ENCODE results near the gene STOML1. TPM values are rescaled to one million over a fixed set of nuclear protein-coding genes. Genes with fewer than 3 reads are reported as not detected.
"Not testable (repeated sequence)": the region's sequence is repeated elsewhere in the genome, so short reads cannot be mapped to it uniquely, and the experiment has no call there.

Gene STOML1
- total and polyA plus RNA-seq, 3 experiments from 2014 or later, result 8.6 to 13.3 (median 13.2) TPM

GRCh38 chr15:73960472-73961070, 31.5 kb downstream of the STOML1 start:
- H3K27ac Mint-ChIP-seq, result peak overlapping the region in 1 of 8 donors; percentile 18
- H3K27ac ChIP-seq (ENCODE audit: low read depth, low read length), result not testable (repeated sequence)

DNA sequence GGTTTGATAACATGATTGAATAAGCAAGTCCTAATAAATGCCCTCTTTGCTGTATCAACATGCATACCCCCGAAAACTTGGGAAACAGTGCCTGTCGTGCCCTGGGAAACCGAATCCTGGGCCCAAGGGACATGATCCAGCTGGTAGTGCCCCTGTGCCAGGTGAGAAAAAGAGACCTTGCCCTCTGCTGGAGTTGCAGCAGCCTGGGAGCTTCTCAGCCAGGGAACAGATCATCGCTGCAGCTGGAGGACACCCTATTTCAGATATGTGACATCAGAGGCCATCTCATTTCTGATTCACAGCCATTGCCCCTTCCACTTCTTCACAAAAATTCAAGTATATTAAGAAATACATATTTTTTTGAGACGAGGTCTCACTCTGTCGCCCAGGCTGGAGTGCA, 32.3 kb downstream of the STOML1 start:
- ChIA-PET POLR2A (interaction anchor here (0.9 to 1.2 kb wide), 2 partner anchors 9 to 387 kb away, joined by 3 read pairs; no protein-coding TSS in a partner anchor), CTCF (interaction anchor here (1.2 to 3.3 kb wide), 8 partner anchors 9 to 44 kb away, joined by 3 to 15 read pairs (median 5); no protein-coding TSS in a partner anchor)
- Mint-ChIP-seq H3K27me3 (no peaks in the 10 kb centered on the region), H3K4me1 (peaks cover 22 to 32% (median 29%) of the 10 kb centered on the region in 3 donors), H3K4me3 (peak overlapping the region in 5 of 7 donors; percentile 41 to 77 (median 59)), H3K9me3 (no peaks in the 10 kb centered on the region), H3K27ac (peak overlapping the region in 7 of 8 donors; percentile 37 to 89 (median 61)), H3K36me3 (no peaks in the 10 kb centered on the region)
- Histone ChIP-seq H3K9me3 (ENCODE audit: low read length) (no peaks in the 10 kb centered on the region), H3K4me1 (ENCODE audit: insufficient read depth, low read length) (peaks cover 25% of the 10 kb centered on the region), H3K36me3 (ENCODE audit: insufficient read depth, low read length) (no peaks in the 10 kb centered on the region), H3K4me3 (ENCODE audit: low read length) (no peak overlapping the region), H3K27me3 (ENCODE audit: insufficient read depth, low read length, poor library complexity, severe bottlenecking) (no peaks in the 10 kb centered on the region), H3K27ac (ENCODE audit: low read depth, low read length) (no peak overlapping the region)
- DNase-seq, result no peak

More at GRCh38 chr15:73960472-73961070, 31.5 kb downstream of the STOML1 start:
- not testable (repeated sequence) for H3K27me3 Mint-ChIP-seq; H3K9me3 Mint-ChIP-seq; H3K9me3 ChIP-seq (ENCODE audit: low read length); DNase-seq; H3K36me3 ChIP-seq (ENCODE audit: insufficient read depth, low read length); H3K4me3 ChIP-seq (ENCODE audit: low read length); H3K36me3 Mint-ChIP-seq; H3K27me3 ChIP-seq (ENCODE audit: insufficient read depth, low read length, poor library complexity, severe bottlenecking)
- peaks cover 33% of the 10 kb centered on the region for H3K4me1 ChIP-seq (ENCODE audit: insufficient read depth, low read length)
- ChIA-PET CTCF (interaction anchor here (1.0 to 3.3 kb wide), 6 partner anchors 9 to 87 kb away, joined by 3 to 15 read pairs (median 3); no protein-coding TSS in a partner anchor), POLR2A (interaction anchor here (0.9 kb wide), 1 partner anchor 9 kb away, joined by 3 read pairs; no protein-coding TSS in a partner anchor)
- H3K4me3 Mint-ChIP-seq, result peak overlapping the region in 1 of 7 donors; percentile 42
- peaks cover 30 to 40% (median 36%) of the 10 kb centered on the region in 3 donors for H3K4me1 Mint-ChIP-seq

DNA sequence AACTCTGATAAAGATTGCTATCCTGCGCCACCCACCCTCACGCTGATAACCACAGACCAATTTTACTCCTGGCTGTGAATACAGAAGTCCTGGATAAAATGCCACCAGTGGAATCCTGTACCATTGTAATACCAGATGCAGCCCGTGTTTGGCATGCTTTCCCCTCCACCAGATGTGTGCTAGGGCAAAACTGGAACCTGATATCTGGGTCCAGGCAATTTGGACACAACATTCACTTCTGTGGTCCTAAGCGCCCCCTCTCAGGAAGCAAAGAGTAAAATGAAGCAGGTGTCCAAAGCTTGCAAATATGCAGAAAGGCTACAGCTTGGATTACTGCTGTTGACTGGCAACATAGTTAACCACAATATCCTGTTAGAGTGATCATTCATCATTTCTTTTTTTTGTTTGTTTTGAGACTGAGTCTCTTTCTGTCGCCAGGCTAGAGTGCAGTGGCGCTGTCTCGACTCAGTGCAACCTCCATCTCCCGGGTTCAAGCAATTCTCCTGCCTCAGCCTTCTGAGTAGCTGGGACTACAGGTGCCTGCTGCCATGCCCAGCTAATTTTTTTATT, 33.0 kb downstream of the STOML1 start:
- Histone ChIP-seq H3K4me1 (ENCODE audit: insufficient read depth, low read length) (peaks cover 22% of the 10 kb centered on the region), H3K27ac (ENCODE audit: low read depth, low read length) (no peak overlapping the region), H3K4me3 (ENCODE audit: low read length) (no peak overlapping the region), H3K36me3 (ENCODE audit: insufficient read depth, low read length) (no peaks in the 10 kb centered on the region), H3K27me3 (ENCODE audit: insufficient read depth, low read length, poor library complexity, severe bottlenecking) (no peaks in the 10 kb centered on the region), H3K9me3 (ENCODE audit: low read length) (no peaks in the 10 kb centered on the region)
- peak in 2 of 5 donors; percentile 38 to 68 for DNase-seq
- Mint-ChIP-seq H3K4me3 (peak overlapping the region; percentile 25 to 86 (median 59)), H3K27me3 (no peaks in the 10 kb centered on the region), H3K4me1 (peaks cover 20 to 30% (median 25%) of the 10 kb centered on the region in 3 donors), H3K9me3 (no peaks in the 10 kb centered on the region), H3K36me3 (no peaks in the 10 kb centered on the region), H3K27ac (peak overlapping the region; percentile 37 to 89 (median 54))
- ChIA-PET CTCF (interaction anchor here (0.6 to 3.3 kb wide), 10 partner anchors 8 to 1243 kb away, joined by 3 to 15 read pairs (median 4); partner anchors contain the start of gene C15orf39), POLR2A (interaction anchor here (0.6 to 1.2 kb wide), 4 partner anchors 19 to 1064 kb away, joined by 3 to 10 read pairs (median 4); no protein-coding TSS in a partner anchor)

GRCh38 chr15:73957785-73958184, 34.3 kb downstream of the STOML1 start:
- no peaks in the 10 kb centered on the region for H3K36me3 Mint-ChIP-seq
- CTCF ChIA-PET, result interaction anchor here (2.1 kb wide), 1 partner anchor 8 kb away, joined by 7 read pairs; no protein-coding TSS in a partner anchor
- Histone ChIP-seq H3K4me3 (ENCODE audit: low read length) (no peak overlapping the region), H3K9me3 (ENCODE audit: low read length) (no peaks in the 10 kb centered on the region), H3K27ac (ENCODE audit: low read depth, low read length) (no peak overlapping the region), H3K27me3 (ENCODE audit: insufficient read depth, low read length, poor library complexity, severe bottlenecking) (no peaks in the 10 kb centered on the region), H3K4me1 (ENCODE audit: insufficient read depth, low read length) (peaks cover 22% of the 10 kb centered on the region), H3K36me3 (ENCODE audit: insufficient read depth, low read length) (no peaks in the 10 kb centered on the region)
- H3K4me1 Mint-ChIP-seq, result peaks cover 20 to 30% (median 25%) of the 10 kb centered on the region in 3 donors
- DNase-seq, result no peak
- H3K27ac Mint-ChIP-seq, result peak overlapping the region in 2 of 8 donors; percentile 49 to 63
- no peaks in the 10 kb centered on the region for H3K9me3 Mint-ChIP-seq
- H3K4me3 Mint-ChIP-seq, result no peak overlapping the region
- H3K27me3 Mint-ChIP-seq, result no peaks in the 10 kb centered on the region
- POLR2A ChIA-PET, result no interaction called here

DNA sequence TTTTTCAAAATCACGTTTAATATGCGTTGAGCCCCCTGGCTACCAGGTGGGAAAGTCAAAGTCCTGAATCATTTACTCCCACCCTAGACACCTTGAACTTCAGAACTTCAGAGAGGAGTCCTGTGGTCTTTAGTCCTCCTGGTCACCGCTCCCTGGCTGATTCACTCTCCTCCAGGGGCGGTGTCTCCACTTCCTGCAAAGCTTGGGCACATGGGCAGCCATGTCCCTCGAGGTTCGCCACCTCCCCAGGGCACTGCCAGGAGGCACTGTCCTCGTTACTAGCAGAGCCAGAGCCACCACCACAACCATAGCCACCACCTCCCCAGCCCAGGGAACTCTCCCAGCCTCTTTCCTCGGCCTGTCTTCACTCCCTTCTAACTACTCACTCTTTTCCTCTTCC, 34.8 kb downstream of the STOML1 start:
- no peak overlapping the region for H3K4me3 Mint-ChIP-seq
- peak overlapping the region in 3 of 8 donors; percentile 7 to 55 (median 35) for H3K27ac Mint-ChIP-seq
- no peaks in the 10 kb centered on the region for H3K9me3 ChIP-seq (ENCODE audit: low read length)
- peaks cover 20 to 30% (median 25%) of the 10 kb centered on the region in 3 donors for H3K4me1 Mint-ChIP-seq
- no peak for DNase-seq
- H3K27me3 ChIP-seq (ENCODE audit: insufficient read depth, low read length, poor library complexity, severe bottlenecking), result no peaks in the 10 kb centered on the region
- ChIA-PET CTCF (interaction anchor here (1.4 to 2.3 kb wide), 2 partner anchors 8 to 15 kb away, joined by 3 to 6 read pairs; no protein-coding TSS in a partner anchor), POLR2A (no interaction called here)
- no peak overlapping the region for H3K4me3 ChIP-seq (ENCODE audit: low read length)
- H3K36me3 ChIP-seq (ENCODE audit: insufficient read depth, low read length), result no peaks in the 10 kb centered on the region
- H3K27ac ChIP-seq (ENCODE audit: low read depth, low read length), result no peak overlapping the region
- H3K27me3 Mint-ChIP-seq, result no peaks in the 10 kb centered on the region
- H3K9me3 Mint-ChIP-seq, result no peaks in the 10 kb centered on the region
- no peaks in the 10 kb centered on the region for H3K36me3 Mint-ChIP-seq
- H3K4me1 ChIP-seq (ENCODE audit: insufficient read depth, low read length), result peaks cover 22% of the 10 kb centered on the region

- H3K27ac Mint-ChIP-seq, result no peak overlapping the region
- no peaks in the 10 kb centered on the region for H3K9me3 ChIP-seq (ENCODE audit: low read length)
- no peaks in the 10 kb centered on the region for H3K9me3 Mint-ChIP-seq
- CTCF ChIA-PET, result interaction anchor here (0.7 to 2.3 kb wide), 3 partner anchors 9 to 29 kb away, joined by 3 to 6 read pairs (median 4); no protein-coding TSS in a partner anchor
- H3K4me1 Mint-ChIP-seq, result peaks cover 20 to 30% (median 25%) of the 10 kb centered on the region in 3 donors
- POLR2A ChIA-PET, result no interaction called here
- H3K27me3 Mint-ChIP-seq, result no peaks in the 10 kb centered on the region
- H3K4me3 ChIP-seq (ENCODE audit: low read length), result no peak overlapping the region
- H3K36me3 ChIP-seq (ENCODE audit: insufficient read depth, low read length), result no peaks in the 10 kb centered on the region
- no peak overlapping the region for H3K4me3 Mint-ChIP-seq
- H3K36me3 Mint-ChIP-seq, result no peaks in the 10 kb centered on the region
- no peak overlapping the region for H3K27ac ChIP-seq (ENCODE audit: low read depth, low read length)
- H3K27me3 ChIP-seq (ENCODE audit: insufficient read depth, low read length, poor library complexity, severe bottlenecking), result no peaks in the 10 kb centered on the region
- peaks cover 22% of the 10 kb centered on the region for H3K4me1 ChIP-seq (ENCODE audit: insufficient read depth, low read length)
- DNase-seq, result no peak
Measured at GRCh38 chr15:73956743-73957135, 35.4 kb downstream of the STOML1 start.

GRCh38 chr15:73955861-73956742, 36.0 kb downstream of the STOML1 start:
- POLR2A ChIA-PET, result no interaction called here

More at GRCh38 chr15:73955861-73956742, 36.0 kb downstream of the STOML1 start:
- Mint-ChIP-seq H3K27me3 (no peaks in the 10 kb centered on the region), H3K36me3 (no peaks in the 10 kb centered on the region), H3K9me3 (no peaks in the 10 kb centered on the region), H3K27ac (no peak overlapping the region), H3K4me1 (peaks cover 22 to 33% (median 29%) of the 10 kb centered on the region in 3 donors), H3K4me3 (no peak overlapping the region)
- CTCF ChIA-PET, result interaction anchor here (0.7 to 2.3 kb wide), 4 partner anchors 9 to 28 kb away, joined by 3 to 13 read pairs (median 5); no protein-coding TSS in a partner anchor
- no peak for DNase-seq
- H3K9me3 ChIP-seq (ENCODE audit: low read length), result no peaks in the 10 kb centered on the region
- no peak overlapping the region for H3K4me3 ChIP-seq (ENCODE audit: low read length)
- no peaks in the 10 kb centered on the region for H3K36me3 ChIP-seq (ENCODE audit: insufficient read depth, low read length)
- H3K27me3 ChIP-seq (ENCODE audit: insufficient read depth, low read length, poor library complexity, severe bottlenecking), result no peaks in the 10 kb centered on the region
- H3K27ac ChIP-seq (ENCODE audit: low read depth, low read length), result no peak overlapping the region
- H3K4me1 ChIP-seq (ENCODE audit: insufficient read depth, low read length), result peaks cover 22% of the 10 kb centered on the region
